Left forelimb (tissue), 1 donor: ENCODE measurements around the gene EXD1.
"Not testable (repeated sequence)": the region's sequence is repeated elsewhere in the genome, so short reads cannot be mapped to it uniquely, and the experiment has no call there.

Experiments used
- DNase-seq: peaks from one replicate; pipeline ENCODE4 v3.0.0-alpha.2; 2018; ENCODE audit warnings: low spot score

The EXD1 gene

GRCh38 chr15:41139619-41140018 lies 90.9 kb downstream of the EXD1 start:
- no peak for DNase-seq

GRCh38 chr15:41139112-41139511 lies 91.4 kb downstream of the EXD1 start:
- not testable (repeated sequence) for DNase-seq

- DNase-seq = not testable (repeated sequence)
Measured at GRCh38 chr15:41135580-41135979, 95.0 kb downstream of the EXD1 start.

GRCh38 chr15:41133454-41133853 lies 97.1 kb downstream of the EXD1 start:
- no peak for DNase-seq
